Measurements from ENCODE around the gene XK. TPM values are rescaled to one million over a fixed set of nuclear protein-coding genes. Genes with fewer than 3 reads are reported as not detected.

Gene XK
- under 0.01 TPM in 1 of 2 replicates, not detected in the other for total RNA-seq

GRCh38 chrX:37685381-37686359, at the start of gene XK:
Gene XK, plus strand, starts transcription at chrX:37685791. Its CDS starts 171 bp downstream, at chrX:37685962.

GRCh38 chrX:37779857-37780256, 94.3 kb downstream of the XK start, which contains the start of gene CYBB:
Gene CYBB, plus strand, starts transcription at chrX:37780059. Its CDS starts 19 bp downstream, at chrX:37780078.

Other genes starting within 250 kb of the XK start
- gene LANCL3, start 114.1 kb upstream of the XK start, total RNA-seq, result 0.19 and 0.81 TPM in 2 replicates
- not detected in 2 replicates for gene CYBB, start 94.3 kb downstream of the XK start, total RNA-seq
- 31.5 and 35.2 TPM in 2 replicates for gene DYNLT3, start 161.8 kb downstream of the XK start, total RNA-seq

Measured in endothelial cell of coronary artery (primary cell).